HG03097 (cell line): ENCODE measurements around the gene KCNAB3.
"Not testable (repeated sequence)": the region's sequence is repeated elsewhere in the genome, so short reads cannot be mapped to it uniquely, and the experiment has no call there.

ENCODE experiments used
- ATAC-seq: cut with Tn5 transposase; IDR thresholded peaks from one replicate; pipeline ENCODE4 v1.9.1; 2021; ENCODE audit not compliant: unreplicated experiment, low FRiP score

Gene KCNAB3

GRCh38 chr17:7929158-7930023, at the start of gene KCNAB3:
Gene KCNAB3 (minus strand): TSS chr17:7929856. CDS start chr17:7929435, 421 bp downstream.
- ATAC-seq = no peak

- no peak for ATAC-seq
These were observed 48.1 kb upstream of the KCNAB3 start for GRCh38 chr17:7977805-7978204.

GRCh38 chr17:7977039-7977438, 47.4 kb upstream of the KCNAB3 start:
- no peak for ATAC-seq

- ATAC-seq = no peak
These were observed 45.0 kb upstream of the KCNAB3 start for GRCh38 chr17:7974638-7975131.

- ATAC-seq = no peak
These were observed 42.6 kb upstream of the KCNAB3 start for GRCh38 chr17:7972131-7972785.

- no peak for ATAC-seq
These were observed 42.0 kb upstream of the KCNAB3 start for GRCh38 chr17:7971651-7972050.

- no peak for ATAC-seq
These were observed 39.8 kb upstream of the KCNAB3 start for GRCh38 chr17:7969433-7969832.

- no peak for ATAC-seq
These were observed 38.1 kb upstream of the KCNAB3 start for GRCh38 chr17:7967751-7968150.

- ATAC-seq = no peak
These were observed 31.8 kb upstream of the KCNAB3 start for GRCh38 chr17:7961421-7961820.

GRCh38 chr17:7959503-7960253, 30.0 kb upstream of the KCNAB3 start:
- ATAC-seq = no peak

GRCh38 chr17:7956228-7956965, 26.7 kb upstream of the KCNAB3 start:
- ATAC-seq = no peak

GRCh38 chr17:7955414-7956227, 26.0 kb upstream of the KCNAB3 start:
- no peak for ATAC-seq

GRCh38 chr17:7953266-7953665, 23.6 kb upstream of the KCNAB3 start:
- not testable (repeated sequence) for ATAC-seq

GRCh38 chr17:7951143-7951792, 21.6 kb upstream of the KCNAB3 start:
- ATAC-seq = no peak

GRCh38 chr17:7950578-7950977, 20.9 kb upstream of the KCNAB3 start:
- ATAC-seq = no peak

- no peak for ATAC-seq
These were observed 18.0 kb upstream of the KCNAB3 start for GRCh38 chr17:7947651-7948050.

- ATAC-seq = no peak
These were observed 16.8 kb upstream of the KCNAB3 start for GRCh38 chr17:7946441-7946840.

- ATAC-seq = no peak
These were observed 16.0 kb upstream of the KCNAB3 start for GRCh38 chr17:7945651-7946050.

- ATAC-seq = no peak
These were observed 14.7 kb upstream of the KCNAB3 start for GRCh38 chr17:7944326-7944725.
